Glutamatergic neuron (in vitro differentiated cells): ENCODE measurements around the gene EPHB4. TPM values are rescaled to one million over a fixed set of nuclear protein-coding genes. Genes with fewer than 3 reads are reported as not detected.

Source experiments
- DNase-seq: peaks from one replicate; pipeline ENCODE4 v3.0.0; 2022
- H3K27ac Mint-ChIP-seq: one replicate; pipeline ENCODE4 v1.8.0; 2020; ENCODE audit warnings: mild to moderate bottlenecking, mixed read lengths, inconsistent platforms; ENCODE audit not compliant: unreplicated experiment
- H3K27me3 Mint-ChIP-seq: one replicate; pipeline ENCODE4 v1.8.0; 2020; ENCODE audit warnings: mild to moderate bottlenecking, moderate library complexity, mixed read lengths, inconsistent platforms; ENCODE audit not compliant: unreplicated experiment
- H3K36me3 Mint-ChIP-seq: one replicate; pipeline ENCODE4 v1.8.0; 2020; ENCODE audit warnings: mild to moderate bottlenecking, mixed read lengths, inconsistent platforms; ENCODE audit not compliant: unreplicated experiment
- H3K4me1 Mint-ChIP-seq: one replicate; pipeline ENCODE4 v1.8.0; 2020; ENCODE audit warnings: mild to moderate bottlenecking, low read depth, mixed read lengths, inconsistent platforms; ENCODE audit not compliant: unreplicated experiment
- H3K4me3 Mint-ChIP-seq: one replicate; pipeline ENCODE4 v1.8.0; 2020; ENCODE audit warnings: mild to moderate bottlenecking, mixed read lengths, inconsistent platforms; ENCODE audit not compliant: unreplicated experiment
- H3K9me3 Mint-ChIP-seq: one replicate; pipeline ENCODE4 v1.8.0; 2020; ENCODE audit warnings: mild to moderate bottlenecking, moderate library complexity, mixed read lengths, inconsistent platforms; ENCODE audit not compliant: unreplicated experiment
- CTCF ChIP-seq: fragments of 200-600 bp; sonication (generic); IDR thresholded peaks from one replicate; pipeline ENCODE4 v1.5.0; 2021; ENCODE audit not compliant: partially characterized antibody, unreplicated experiment
- total RNA-seq: library from RNA; stranded (reverse); fragmentation: NEBNext Ultra II Directional; extraction: Animal tissue kit (Norgen Biotek cat#: 25700); gene quantifications from one replicate; pipeline ENCODE4 v1.2.1, GENCODE V29; 2021; ENCODE audit not compliant: unreplicated experiment

Gene EPHB4
- total RNA-seq, 1 donor from 2014 or later = 21.5 TPM

- DNase-seq = no peak
- no peak for TF ChIP-seq CTCF
- Mint-ChIP-seq H3K27ac (no peak overlapping the region), H3K36me3 (no peaks in the 10 kb centered on the region), H3K4me1 (peaks cover 1% of the 10 kb centered on the region), H3K4me3 (no peak overlapping the region), H3K27me3 (peaks cover 3% of the 10 kb centered on the region), H3K9me3 (peaks cover 5% of the 10 kb centered on the region)
Measured at GRCh38 chr7:100865938-100866728, 38.8 kb upstream of the EPHB4 start.

GRCh38 chr7:100865372-100865911 lies 38.1 kb upstream of the EPHB4 start:
- no peak for TF ChIP-seq CTCF
- peaks cover 5% of the 10 kb centered on the region for H3K9me3 Mint-ChIP-seq
- DNase-seq = no peak
- H3K4me1 Mint-ChIP-seq = peaks cover 1% of the 10 kb centered on the region
- H3K27me3 Mint-ChIP-seq = peaks cover 7% of the 10 kb centered on the region
- H3K36me3 Mint-ChIP-seq = no peaks in the 10 kb centered on the region
- no peak overlapping the region for H3K27ac Mint-ChIP-seq
- no peak overlapping the region for H3K4me3 Mint-ChIP-seq

GRCh38 chr7:100864263-100864845 lies 37.0 kb upstream of the EPHB4 start:
- Mint-ChIP-seq H3K4me3 (no peak overlapping the region), H3K36me3 (no peaks in the 10 kb centered on the region), H3K4me1 (peaks cover 1% of the 10 kb centered on the region), H3K27me3 (peaks cover 7% of the 10 kb centered on the region), H3K9me3 (peaks cover 5% of the 10 kb centered on the region), H3K27ac (no peak overlapping the region)
- TF ChIP-seq CTCF = no peak
- DNase-seq = no peak

GRCh38 chr7:100863406-100863950 lies 36.2 kb upstream of the EPHB4 start:
- DNase-seq = no peak
- no peak for TF ChIP-seq CTCF
- peaks cover 7% of the 10 kb centered on the region for H3K27me3 Mint-ChIP-seq
- peaks cover 5% of the 10 kb centered on the region for H3K9me3 Mint-ChIP-seq
- H3K4me3 Mint-ChIP-seq = no peak overlapping the region
- no peak overlapping the region for H3K27ac Mint-ChIP-seq
- H3K4me1 Mint-ChIP-seq = peaks cover 1% of the 10 kb centered on the region
- H3K36me3 Mint-ChIP-seq = no peaks in the 10 kb centered on the region

GRCh38 chr7:100861616-100861985 lies 34.3 kb upstream of the EPHB4 start:
- Mint-ChIP-seq H3K27ac (no peak overlapping the region), H3K27me3 (peaks cover 7% of the 10 kb centered on the region), H3K4me3 (no peak overlapping the region), H3K36me3 (no peaks in the 10 kb centered on the region), H3K4me1 (no peaks in the 10 kb centered on the region), H3K9me3 (peaks cover 3% of the 10 kb centered on the region)
- no peak for TF ChIP-seq CTCF
- DNase-seq = no peak
